GM19351 (cell line): ENCODE measurements around the gene MS4A10.
"Not testable (repeated sequence)": the region's sequence is repeated elsewhere in the genome, so short reads cannot be mapped to it uniquely, and the experiment has no call there.

Experiments used
- ATAC-seq: cut with Tn5 transposase; IDR thresholded peaks from one replicate; pipeline ENCODE4 v1.9.1; 2021; ENCODE audit warnings: mild to moderate bottlenecking, moderate library complexity; ENCODE audit not compliant: unreplicated experiment

The MS4A10 gene

DNA sequence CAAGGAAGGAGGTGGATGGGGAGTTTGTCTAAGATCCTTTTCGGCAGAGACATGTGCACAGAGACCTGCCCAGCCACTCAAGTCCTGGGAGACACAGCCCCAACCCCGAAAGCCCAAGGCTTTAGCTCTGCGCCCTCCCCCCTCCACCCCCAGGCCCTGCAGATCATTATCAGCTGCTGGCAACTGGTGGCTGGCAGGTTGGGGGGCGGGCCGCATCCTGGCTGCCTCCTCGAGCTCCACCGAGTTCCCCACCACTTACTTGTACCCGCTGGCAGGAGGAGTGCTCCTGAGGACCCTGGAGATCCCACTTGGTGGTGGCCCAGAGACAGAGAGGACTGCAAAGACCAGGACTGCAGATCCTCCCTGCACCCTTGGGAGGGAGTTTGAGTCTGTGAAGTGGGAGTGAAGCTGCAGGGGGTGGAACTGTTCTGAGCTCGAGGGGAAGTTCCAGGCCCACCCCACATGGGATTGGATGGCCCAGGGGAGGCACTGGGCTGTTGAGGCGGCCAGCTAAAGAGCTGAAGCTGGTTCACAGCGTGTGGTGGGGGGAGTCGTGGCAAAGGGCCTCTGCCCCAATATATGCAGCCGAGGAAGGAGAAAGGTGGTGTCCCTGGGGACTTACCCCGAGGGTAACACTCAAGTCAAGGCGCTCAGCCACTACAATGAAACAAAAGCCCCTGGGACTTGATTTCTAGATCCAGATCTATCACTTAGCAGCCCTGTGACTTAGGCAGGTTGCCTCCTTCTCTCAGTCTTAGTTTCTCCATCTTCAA lies 36.9 kb downstream of the MS4A10 start:
- no peak for ATAC-seq

DNA sequence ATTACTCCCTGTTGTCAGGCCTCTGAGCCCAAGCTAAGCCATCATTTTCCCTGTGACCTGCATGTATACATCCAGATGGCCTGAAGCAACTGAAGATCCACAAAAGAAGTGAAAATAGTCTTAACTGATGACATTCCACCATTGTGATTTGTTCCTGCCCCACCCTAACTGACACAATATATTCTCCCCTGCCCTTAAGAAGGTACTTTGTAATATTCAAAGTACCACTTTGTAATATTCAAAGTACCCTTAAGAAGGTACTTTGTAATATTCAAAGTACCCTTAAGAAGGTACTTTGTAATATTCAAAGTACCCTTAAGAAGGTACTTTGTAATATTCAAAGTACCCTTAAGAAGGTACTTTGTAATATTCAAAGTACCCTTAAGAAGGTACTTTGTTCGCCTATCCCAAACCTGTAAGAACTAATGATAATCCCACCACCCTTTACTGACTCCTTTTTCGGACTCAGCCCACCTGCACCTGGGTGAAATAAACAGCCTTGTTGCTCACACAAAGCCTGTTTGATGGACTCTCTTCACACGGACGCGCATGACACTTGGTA lies 38.7 kb downstream of the MS4A10 start:
- ATAC-seq, result not testable (repeated sequence)

GRCh38 chr11:60825118-60825517 lies 40.0 kb downstream of the MS4A10 start:
- ATAC-seq, result no peak

DNA sequence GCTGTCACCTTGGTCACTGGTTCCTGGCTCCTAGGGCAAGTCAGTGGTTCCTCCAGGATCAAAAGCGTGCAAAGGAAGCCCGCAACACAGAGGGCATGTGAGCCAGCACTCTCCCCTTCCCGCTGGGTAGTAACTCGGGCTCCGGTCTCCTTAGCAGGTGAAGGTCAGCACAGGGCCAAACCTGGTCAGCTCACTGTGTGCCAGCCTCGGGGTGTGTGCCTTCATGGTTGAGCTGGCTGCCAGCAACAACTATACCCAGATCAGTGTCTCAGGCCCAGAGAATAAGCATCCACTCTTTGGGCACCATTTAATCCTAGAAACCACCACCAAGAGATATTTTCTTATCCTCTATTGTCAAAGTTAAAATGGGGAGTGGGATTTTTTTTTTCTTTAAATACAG lies 40.7 kb downstream of the MS4A10 start:
- no peak for ATAC-seq

DNA sequence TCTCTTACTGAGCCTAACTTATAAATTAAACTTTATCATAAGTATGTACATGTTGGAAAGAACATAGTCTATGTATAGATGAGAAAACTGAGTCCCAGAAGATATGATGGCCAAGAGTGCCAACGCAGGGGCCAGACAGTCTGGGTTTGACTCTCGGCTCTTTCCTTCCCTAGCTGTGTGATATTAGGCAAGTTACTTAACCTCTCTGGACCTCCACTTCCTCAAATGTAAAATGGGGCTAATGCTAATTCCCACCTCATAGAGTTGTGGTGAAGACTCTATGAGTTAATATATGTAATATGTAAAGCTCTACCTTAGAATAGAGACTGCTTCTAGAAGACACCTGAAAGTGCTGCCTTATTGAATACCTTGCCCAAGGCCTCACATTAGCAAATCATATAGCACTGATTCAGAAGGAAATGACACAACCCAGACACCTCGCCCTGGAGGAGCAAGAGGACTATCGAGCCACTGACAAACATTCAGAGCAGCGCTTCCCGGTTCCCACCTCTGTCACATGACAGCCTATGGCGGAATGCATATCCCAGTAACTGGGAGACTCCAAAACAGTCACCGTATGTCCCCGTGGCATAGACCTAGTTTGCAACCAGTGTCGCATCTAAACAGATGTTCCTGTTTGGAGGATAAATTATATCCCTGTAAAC lies 45.5 kb downstream of the MS4A10 start:
- ATAC-seq, result peak; percentile 22

GRCh38 chr11:60831143-60831500 lies 46.0 kb downstream of the MS4A10 start:
- ATAC-seq, result peak; percentile 73

GRCh38 chr11:60831501-60832079 lies 46.5 kb downstream of the MS4A10 start:
- ATAC-seq, result no peak

DNA sequence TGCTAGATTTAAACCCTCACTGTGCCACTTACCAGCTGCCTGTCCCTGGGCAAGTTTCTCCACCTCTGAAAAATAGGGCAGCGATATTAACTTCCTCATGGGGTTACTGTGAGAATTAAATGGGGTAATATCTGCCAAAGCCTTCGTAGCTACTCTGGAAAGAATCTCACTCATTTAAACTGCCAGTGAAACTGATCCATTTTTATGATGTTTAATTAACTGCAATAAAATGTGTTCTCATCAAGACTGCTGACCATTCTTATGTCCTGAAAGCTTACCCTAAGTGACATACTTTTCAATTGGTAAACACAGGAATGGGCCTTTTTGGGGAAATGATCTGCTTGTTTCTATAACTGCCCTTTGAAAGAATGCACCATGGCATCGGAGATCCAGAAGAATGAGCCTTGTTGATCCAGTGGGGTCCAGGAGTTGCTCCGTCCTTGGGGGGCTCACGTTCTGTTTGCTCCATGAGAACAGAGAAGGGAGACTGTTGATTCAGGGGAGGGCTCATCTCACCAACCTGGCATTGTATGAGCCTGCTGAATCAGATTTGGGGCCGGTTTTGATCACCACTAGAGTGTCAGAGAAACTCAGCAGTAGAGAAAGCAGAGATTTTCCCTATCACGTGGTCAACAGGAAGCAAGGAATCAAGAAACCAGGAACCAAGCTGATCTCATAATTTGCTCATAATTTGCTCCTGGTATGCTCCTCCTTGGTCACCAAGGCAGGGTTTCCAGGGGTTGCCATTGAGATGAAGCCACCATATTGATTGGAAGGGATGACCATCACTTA lies 49.8 kb downstream of the MS4A10 start:
- ATAC-seq, result no peak

DNA sequence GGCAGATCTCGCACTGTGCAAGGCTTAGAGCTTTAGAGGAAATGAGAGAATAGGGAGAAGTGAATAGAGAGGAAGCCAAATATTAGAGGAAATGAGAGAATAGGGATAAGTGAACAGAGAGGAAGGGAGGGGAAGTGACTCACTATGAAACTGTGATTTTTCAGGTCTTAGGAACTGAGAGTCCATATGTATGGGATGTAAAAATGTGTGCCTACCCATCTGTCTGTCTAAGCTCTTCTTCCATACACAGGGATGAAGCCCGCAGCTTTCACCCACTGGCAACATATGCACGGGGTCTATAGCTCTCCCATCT lies 50.4 kb downstream of the MS4A10 start:
- ATAC-seq, result no peak

DNA sequence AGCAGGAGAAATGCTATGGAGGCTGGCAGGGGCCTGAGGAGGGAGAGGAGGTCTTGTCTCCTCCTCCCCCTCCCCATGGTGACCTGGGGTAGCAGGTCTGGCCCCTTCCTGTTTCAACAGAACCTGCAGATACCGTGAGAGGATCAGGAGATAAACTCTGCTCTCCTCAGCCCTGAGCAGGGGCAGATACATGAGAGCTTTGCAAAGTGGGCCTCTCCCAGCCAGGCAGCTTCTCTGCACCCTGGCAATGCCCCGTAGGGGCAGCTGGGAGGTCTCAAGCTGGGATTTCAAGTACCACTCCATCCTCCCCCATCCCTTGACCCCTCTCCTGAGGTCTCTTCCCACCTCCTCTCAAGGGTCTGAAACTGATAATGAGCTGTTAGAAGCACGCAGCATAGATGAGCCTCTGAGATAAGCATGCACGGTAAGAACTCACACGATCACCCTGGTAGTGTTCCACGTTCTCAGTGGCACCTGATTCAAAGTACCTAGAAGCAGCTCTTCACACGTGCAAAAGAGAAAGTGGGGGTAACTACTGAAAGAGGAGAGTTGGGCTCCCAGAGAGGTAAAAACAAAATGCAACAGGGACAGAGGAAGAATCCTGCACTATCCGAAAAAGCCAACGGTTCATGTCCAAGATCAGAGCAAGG lies 51.9 kb downstream of the MS4A10 start:
- no peak for ATAC-seq

DNA sequence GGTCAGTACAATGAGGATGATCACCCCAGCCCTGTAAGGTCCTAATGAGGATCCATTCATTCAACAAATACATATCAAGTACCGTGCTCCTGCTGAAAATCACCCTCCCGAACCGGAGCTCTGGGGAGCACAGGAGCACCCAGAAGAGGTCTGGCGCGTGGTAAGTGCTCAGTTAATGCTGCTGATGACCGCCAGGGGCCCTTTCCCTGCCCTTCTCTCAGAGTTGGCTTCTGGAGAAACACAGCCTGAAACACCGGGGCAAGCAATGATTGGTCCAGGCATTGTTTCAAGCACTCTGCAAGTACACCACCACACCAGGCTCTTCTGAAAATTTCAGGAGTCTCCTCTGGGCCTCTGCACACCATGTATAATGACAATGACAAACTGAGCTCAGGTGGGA lies 53.0 kb downstream of the MS4A10 start:
- no peak for ATAC-seq

DNA sequence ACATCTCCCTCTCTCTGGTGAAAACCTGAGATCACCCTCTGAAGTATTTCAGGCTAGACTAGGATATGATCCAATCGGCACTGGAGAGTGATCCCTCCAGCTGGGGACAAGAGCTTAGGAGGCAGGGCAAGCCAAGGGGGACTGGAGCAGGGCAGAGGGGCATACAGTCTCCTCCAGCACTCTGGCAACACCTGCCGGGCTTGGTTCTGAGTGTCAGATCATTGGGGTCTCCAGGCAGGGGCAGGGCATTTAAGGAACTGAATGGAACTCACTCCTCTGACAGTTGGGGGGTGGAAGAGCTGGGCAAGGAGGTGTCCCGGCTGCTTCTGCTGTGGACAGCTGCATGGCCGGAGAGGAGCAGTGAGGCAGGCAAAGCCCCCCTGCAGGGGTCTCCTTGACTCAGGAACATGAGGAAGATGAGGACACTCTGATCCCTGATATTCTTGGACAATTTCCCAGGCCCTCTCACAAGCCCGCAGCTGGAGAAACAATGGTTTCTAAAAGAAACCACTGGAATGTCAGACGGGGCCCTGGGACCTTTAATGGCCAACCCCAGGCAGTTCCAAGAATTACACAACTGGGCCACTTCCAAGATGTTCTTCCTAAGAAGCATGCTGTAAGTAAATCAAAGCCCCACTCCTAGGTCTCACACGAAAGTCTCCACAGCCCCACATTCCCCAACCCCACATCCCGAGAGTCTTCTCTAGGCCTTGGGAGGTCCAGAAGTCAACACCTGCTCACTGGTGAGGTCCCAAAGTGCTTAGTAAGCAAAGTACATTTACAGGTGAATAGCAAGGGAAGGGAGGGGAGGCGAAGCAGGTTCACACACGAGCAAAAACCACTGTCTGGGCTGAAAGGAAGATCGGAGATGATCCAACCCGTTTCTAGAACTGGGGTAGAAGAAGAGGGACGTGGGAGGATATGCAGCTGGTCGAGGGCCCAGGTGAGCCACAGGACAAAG lies 55.6 kb downstream of the MS4A10 start:
- ATAC-seq, result no peak

- peak; percentile 85 for ATAC-seq
These were observed 56.9 kb downstream of the MS4A10 start, which contains the start of gene CCDC86 for GRCh38 chr11:60841797-60842667. Gene CCDC86 (plus strand): TSS chr11:60842113. CDS start chr11:60842125, 12 bp downstream.

DNA sequence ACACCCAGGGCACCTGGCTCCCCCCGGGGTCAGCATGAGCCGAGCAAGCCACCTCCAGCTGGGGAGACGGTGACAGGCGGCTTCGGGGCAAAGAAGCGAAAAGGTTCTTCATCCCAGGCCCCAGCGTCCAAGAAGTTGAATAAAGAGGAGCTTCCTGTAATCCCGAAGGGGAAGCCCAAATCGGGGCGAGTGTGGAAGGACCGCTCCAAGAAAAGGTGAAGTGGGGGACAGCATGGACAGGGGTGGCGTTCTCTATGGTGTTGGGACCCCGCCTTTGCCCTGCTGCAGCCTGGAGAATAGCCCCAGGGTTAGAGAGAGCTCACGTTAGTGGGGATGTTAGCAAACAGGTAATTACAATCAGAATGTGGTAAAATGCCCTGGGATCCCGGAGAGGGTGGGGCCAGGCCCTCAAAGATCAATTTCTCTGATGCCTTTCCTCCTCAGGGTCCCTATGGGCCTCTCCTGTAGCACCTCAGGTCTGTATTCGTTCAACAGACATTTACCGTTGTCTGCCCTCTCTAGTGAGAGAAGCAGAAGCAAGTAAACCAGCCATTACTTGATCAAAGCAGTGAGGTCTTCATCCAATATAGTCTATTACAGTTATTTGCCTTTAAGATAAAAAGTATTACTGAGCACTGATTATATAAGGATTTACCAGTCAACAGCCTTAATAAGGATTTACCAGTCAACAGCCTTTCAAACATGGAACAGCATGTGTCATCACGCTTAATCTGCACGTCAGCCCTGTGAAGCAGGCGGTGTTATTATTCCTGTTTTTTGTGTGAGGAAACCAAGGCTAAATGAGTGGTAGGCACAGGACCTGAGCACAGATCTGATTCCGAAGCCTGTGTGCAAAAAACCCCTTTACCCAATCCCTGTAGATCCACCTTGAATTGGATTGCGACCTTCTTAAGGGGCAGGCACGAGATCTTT lies 57.8 kb downstream of the MS4A10 start:
- no peak for ATAC-seq

GRCh38 chr11:60844045-60844869 lies 59.1 kb downstream of the MS4A10 start:
- no peak for ATAC-seq

GRCh38 chr11:60844870-60845221 lies 59.7 kb downstream of the MS4A10 start:
- no peak for ATAC-seq

DNA sequence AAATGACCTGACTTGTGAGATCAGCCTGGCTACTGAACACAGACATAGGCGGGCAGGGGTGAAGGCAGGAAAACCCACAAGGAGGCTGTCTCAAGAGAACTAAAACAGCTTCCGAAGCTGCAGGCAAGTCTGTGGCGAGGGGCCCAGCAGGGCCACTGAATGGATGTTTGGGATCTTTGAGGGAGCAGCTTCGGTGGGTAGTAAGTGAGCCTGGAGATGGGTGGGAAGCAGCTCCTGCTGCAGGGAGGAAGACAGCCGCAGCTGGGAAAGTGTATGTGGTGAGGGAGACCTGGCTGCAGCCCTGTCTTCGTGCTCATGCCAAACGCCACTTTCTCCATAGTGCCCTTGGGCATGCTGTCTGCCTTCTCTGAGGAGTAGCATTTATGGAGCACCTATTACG lies 60.2 kb downstream of the MS4A10 start:
- no peak for ATAC-seq
